CD1c-positive myeloid dendritic cell (primary cell): Measurements from ENCODE around the gene CADPS2.

Source experiments
- DNase-seq: peaks from one replicate; pipeline ENCODE4 v3.0.0-alpha.2; 2016; ENCODE audit errors: extremely low spot score

The CADPS2 gene

DNA sequence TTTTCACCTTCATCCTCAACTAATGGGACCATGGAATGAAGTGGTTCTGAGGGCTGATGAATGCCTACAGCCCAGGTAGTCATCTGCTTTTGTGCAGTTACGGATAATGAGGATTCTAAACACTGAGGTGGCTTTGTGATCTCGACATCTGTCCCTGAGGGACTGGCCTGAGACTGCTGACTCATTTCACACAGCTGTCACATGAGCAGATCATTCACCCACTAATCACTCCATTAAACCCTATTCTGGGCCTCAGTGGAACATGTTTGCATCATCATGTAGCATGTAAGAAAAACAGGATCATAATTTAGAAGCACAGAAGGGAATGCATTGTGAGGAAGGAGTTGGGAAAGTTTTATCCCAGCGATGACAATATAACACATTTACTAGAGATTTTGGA lies 502.3 kb downstream of the CADPS2 start:
- no peak for DNase-seq

DNA sequence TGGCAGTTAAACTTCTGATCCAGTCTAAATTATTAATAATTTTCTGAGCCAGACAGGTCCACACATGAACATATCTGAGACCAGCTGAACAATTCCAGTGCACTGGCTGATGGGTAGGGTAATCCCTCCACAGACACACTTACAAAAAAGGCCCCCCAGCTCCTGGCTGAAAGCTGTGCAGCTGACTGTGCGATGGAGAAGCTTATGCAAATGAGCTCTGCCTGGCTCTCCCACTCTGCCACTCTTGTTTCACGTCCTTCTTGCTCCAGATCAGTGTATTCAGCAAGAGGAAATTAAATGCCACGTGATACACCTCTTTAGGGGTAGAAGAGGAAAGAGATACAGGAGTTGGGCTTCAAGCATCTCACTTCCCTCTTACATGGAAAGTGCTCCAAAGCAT lies 505.3 kb downstream of the CADPS2 start:
- no peak for DNase-seq

DNA sequence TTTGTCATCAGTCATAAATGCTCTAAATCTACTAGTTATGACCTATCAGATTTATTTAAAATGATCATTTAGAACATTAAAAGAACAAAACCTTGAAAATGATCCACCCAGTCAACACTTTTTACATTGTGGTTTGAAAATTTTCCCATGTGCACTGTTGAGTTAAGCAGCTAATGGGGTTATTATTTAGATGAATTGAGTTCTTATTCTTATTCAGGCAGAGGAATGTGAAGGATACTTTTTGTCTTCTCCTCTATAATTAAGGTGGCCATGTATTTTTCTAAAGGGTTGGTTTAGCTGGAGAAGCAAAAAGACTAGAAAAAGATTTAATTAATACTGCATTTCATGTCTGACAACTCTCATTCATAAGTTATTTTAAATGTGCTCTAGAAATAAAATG lies 506.8 kb downstream of the CADPS2 start:
- no peak for DNase-seq

DNA sequence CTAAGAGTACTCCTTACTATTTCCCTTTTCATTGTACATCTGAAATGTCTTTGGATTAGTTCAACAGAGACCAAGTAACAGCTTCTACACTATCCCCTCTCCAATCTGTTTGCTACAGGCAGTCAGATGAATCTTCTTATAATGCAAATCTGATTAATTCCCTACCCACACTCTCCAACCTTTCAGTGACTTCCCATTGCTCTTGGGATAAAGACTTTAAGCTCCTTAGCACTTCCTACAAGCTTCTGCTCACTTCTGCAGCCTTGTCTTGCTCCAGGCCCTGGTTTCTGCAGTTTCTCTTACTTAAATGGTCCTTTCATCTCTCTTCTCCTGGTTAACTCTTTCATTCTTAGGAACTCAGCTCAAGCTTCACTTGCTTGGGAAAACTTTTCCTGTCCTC lies 516.5 kb downstream of the CADPS2 start:
- DNase-seq, result no peak

DNA sequence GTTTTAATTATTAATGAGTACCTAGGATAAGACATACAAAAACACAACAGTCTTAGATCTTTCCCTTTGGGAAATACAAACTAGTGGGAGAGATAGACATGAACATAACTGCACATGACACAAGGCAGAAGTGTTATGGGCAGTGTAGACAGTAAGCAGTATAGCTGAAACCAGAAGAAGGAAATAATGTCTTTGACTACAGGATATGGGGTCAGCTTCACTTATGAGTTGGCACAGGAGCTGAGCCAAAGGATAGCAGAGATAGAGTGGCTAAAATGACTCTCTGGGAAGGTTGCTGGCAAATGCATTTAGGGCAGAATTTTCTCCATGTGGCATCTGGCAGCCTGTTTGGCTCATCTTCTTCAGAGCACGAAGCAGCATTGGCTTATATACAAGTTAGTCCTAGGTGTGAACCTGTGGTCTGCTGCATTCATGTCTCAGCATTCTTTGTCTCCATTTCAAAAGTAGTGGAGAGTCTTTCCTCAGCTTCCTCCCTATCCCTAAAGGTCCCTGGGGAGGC lies 521.4 kb downstream of the CADPS2 start:
- no peak for DNase-seq

DNA sequence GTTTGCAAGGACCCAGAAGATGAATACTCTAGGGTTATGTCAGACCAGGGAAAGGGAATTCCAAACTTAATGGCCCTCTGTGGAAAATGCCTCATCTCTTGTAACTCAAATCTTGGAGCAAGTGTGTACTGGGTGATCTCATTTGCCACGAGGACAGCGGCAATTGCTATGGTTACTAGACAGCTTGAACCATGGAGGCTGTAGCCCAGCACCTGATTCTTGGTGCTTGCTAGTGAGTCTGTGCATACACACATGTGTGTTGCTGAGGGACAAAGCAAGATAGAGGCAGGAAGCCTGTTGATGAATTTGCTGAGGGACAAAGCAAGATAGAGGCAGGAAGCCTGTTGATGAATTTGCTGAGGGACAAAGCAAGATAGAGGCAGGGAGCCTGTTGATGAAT lies 523.1 kb downstream of the CADPS2 start:
- no peak for DNase-seq

DNA sequence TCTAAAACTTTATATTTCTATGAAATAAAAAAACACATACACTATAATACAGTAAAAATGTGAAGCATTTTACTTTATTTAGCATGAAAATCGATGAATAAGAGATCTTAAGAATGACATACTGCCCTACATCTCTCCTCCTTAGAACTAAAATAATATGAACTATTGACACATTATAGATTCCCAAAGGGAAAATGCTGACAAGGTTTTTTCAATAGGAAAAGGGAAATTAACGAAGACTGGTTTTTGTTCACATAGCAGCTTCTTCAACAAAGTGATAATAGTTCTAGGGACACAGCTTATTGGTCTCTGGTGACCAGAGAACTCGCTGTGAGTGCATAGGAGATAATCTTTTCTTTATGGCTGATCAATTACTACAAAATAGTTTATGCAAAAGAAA lies 523.8 kb downstream of the CADPS2 start:
- DNase-seq, result no peak

DNA sequence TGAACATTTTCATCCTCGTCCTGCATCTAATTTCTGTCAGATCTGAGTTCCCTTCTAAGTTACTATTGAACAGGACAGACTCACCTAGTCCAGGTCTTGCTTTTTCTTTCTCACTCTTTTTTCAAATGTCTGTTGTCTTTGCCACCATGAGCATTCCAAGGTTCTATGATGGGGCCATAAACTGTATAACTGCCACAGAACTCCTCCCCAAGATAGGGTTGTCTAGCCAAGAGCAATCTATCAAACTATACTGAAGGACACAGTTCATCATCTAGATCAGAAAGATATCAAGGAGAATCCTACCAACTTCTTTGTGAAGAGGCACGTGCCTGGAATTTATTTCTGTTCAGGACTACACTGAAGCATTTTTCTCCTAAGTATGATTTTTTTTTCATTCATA lies 531.6 kb downstream of the CADPS2 start:
- no peak for DNase-seq

DNA sequence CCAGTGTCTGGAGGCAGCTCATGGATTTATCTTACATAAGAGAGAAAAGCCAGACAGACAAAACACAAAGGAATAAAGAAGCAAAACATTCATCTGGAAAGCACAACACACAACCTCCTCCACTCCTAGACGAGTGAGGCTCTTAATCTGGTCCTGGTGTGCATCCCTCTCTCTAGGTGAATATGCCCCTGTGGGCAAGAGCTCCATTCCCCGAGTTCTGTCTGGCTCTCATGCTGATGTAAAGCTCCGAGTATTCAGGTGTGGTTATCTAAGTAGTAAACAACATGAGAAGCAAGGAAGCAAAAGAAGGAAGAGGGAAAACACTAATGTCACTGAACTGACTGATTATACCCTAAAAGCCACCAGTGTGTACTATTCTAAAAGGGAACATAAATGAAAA lies 533.8 kb downstream of the CADPS2 start:
- DNase-seq, result no peak

DNA sequence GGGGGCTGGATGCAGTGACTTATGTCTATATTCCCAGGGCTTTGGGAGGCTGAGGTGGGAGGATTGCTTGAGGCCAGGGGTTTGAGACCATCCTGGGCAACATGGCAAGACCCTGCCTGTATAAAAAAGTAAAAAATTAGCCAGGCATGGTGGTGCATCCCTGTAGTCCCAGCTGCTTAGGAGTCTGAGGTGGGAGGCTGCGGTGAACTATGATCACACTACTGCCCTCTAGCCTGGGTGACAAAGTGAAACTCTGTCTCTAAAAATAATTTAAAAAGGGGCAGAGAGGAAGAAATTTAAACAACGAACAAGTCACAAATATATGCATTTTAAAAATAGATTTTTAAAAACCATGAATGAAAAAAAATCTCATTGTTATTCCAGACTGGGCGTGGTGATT lies 535.6 kb downstream of the CADPS2 start:
- no peak for DNase-seq

DNA sequence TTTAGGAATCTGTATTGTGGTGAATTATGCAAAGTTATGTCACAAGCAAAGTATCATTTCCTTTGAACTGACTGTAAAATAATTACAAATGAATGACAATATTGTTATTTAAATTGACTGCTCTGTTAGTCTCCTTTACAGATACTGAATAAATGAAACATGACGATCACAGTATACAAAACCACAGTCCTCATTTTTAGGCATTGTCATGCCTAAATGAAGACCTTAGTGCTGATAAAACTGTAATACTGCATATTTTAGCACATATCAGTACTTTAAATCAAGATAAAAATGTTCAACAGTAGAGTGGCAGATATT lies 542.0 kb downstream of the CADPS2 start:
- no peak for DNase-seq

DNA sequence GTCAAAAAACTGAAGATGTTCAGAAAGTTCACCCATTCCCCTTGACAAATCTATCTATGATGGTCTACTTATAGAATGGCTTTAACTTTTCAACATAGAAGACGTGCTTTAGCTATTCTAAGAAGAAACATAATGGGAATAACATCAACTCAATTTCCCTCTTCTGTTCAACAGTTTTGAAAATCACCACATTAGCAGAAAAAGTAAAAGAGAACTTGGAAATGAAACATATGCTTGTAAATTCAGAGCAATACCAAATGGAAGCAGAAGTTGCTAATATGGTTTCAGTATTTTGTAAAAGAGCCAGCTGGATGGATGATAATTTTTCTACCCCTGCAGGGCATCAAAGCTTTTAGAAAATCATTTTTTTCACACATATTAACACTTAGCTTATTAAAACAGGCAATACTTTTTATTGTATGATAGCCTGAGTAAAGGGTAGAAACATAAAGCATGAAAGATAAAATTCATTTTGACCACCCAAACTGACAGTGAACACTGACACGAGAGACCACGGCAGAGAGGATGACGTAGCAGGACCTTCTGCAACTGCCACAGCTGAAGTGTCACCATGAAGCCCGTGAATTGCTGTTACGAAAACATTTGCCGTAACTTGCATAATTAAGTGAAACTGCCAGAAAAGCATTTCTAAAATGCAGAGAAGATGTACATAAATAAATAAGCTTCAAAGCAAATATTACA lies 542.5 kb downstream of the CADPS2 start:
- no peak for DNase-seq

DNA sequence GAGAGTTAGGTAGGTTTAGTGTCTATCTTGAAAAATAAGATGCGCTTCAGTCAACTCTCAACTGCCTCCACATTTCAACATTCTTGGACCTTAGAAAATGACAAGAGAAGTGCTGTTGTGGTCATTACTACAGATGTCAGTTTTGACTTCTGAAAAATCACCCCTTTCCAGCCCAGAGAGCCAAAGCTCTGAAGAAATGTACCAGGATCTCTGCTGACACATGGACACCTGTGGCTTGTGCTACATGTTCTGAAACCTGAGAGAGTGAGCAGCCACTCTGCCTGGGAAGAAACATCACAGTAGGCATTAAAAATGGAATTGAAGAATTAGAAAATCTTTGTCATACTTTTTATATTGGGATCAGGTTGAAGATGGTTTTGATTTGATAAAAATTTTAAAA lies 545.8 kb downstream of the CADPS2 start:
- no peak for DNase-seq

DNA sequence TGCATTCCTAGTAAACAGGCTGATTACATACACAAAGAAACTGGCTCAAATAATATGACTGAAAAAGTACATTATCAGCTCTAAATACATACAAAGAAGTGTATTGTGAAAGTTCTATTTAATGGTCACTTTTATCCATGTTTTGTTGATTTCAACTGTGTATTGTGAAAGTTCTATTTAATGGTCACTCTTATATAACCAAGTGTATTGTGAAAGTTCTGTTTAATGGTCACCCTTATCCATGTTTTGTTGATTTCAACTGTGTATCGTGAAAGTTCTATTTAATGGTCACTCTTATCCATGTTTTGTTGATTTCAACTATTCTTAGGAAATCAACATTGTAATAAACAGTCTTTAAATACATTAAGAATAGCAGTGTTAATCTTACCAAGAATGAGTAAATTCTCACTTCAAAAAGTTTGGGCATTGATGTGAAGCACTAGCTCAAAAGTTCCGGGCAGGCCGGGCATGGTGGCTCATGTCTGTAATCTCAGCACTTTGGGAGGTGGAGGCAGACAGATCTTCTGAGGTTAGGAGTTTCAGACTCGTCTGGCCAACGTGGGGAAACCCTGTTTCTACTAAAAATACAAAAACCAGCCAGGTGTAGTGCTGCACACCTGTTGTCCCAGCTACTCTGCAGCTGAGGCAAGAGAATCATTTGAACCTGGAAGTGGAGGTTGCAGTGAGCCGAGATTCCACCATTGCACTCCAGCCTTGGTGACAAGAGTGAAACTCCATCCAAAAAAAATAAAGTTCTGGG lies 546.9 kb downstream of the CADPS2 start:
- no peak for DNase-seq

DNA sequence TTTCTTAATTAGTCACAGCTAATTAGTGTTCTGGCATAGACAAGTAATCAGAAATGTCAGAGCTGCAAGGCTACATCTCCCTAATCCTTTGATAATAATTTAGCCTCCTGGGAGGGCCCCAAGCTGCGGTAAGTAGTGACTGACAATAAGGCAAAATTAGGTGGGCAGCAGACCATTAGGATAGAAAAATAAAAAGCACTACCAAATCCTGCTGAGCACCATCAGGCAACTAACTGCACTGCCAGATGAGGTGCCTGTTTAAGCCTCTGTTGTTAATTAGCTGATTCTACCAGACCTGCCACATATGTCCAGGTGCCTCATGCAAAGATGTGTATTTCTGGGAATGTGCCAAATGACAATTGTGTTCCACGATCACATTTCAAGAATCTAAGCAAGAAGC lies 549.2 kb downstream of the CADPS2 start:
- DNase-seq, result no peak

DNA sequence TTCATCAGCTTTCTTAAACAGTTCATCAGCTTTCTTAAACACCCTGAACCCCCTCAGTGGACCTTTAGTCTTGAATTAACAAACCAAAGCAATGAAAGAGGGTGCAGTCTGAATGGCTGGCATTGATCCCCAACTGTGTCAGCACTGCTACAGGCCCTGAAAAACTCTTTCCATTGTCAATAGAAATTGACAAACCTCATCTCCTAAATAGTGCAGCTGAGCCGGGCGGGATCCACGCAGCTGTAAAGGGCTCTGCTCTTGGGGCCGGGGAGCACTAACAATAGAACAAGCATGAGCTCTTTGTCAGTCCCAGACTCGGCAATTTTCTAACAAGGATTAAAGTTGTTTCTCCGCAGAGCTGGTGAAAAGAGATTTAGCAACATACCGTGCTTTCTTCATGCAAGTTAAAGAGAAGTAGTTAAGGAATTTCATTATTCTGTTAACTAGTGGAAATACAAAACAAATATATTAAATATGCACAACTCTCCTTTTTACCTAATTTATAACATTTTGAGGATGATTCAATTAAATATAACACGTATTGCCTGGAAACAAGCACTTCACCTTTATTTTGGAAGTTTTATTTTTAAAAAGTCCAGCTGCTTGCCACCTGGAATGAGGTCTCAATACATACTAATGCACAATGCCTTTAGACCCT lies 557.0 kb downstream of the CADPS2 start:
- DNase-seq, result no peak

DNA sequence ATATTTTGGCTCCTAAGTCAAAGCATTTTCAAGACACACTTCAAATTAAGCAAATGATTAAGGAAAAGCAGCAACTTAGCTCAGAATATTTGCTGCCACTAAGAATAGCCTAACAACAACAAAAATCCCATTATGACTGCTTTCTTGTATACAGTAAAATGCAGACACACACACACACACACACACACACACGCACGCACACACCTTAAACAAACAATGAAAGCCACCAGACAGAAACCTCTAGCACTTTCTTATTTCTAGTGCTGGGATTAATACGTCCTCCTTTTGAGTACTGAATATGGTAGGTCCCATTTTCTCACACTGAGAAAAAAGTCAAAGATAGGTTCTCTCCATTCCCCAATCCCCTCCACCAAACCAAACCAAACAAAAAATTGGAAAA lies 558.3 kb downstream of the CADPS2 start:
- DNase-seq, result no peak

DNA sequence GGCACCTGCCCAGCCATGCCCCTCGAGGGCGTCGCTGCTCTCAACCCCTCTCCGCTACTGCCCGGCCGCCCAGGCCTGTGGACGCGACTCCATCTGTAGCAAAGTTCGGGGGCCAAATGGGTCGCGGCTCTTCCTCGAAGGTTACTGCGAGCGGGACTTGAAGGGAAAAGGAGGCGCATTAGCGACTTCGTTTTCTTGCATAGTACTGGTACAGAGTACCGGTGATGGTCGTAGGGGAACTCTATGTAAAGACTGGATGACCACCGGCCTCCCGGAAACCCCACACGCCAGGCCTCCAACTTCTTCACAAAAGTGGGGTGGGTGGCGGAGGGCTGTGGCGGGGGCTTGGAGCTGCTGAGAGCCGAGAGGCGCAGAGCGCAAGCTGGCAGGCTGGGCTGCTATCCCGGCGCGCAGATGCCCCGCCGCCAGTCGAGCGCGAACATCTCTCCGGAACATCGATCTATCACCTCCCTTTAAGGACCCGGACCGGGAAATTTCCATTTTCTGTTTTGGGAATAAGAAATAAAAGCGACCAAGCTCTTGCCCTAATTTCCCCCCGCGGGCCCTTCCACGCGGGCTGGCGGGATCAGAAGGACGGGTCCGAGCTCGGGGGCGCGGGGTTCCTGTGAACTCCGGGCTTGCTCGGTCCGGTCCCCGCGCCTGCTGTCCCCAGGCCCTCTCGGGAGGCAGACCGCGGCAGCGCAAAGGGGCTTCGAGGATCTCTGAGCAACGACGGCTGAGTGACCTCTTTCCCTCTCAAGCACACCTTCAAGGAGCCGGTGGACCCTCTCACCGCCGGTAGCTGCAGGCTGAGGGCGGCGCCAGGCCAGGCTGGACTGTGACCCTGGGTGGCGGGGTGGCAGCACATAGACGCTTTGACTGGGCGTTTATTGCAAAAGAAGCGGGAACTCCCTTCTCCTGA lies 569.5 kb downstream of the CADPS2 start:
- DNase-seq, result no peak

DNA sequence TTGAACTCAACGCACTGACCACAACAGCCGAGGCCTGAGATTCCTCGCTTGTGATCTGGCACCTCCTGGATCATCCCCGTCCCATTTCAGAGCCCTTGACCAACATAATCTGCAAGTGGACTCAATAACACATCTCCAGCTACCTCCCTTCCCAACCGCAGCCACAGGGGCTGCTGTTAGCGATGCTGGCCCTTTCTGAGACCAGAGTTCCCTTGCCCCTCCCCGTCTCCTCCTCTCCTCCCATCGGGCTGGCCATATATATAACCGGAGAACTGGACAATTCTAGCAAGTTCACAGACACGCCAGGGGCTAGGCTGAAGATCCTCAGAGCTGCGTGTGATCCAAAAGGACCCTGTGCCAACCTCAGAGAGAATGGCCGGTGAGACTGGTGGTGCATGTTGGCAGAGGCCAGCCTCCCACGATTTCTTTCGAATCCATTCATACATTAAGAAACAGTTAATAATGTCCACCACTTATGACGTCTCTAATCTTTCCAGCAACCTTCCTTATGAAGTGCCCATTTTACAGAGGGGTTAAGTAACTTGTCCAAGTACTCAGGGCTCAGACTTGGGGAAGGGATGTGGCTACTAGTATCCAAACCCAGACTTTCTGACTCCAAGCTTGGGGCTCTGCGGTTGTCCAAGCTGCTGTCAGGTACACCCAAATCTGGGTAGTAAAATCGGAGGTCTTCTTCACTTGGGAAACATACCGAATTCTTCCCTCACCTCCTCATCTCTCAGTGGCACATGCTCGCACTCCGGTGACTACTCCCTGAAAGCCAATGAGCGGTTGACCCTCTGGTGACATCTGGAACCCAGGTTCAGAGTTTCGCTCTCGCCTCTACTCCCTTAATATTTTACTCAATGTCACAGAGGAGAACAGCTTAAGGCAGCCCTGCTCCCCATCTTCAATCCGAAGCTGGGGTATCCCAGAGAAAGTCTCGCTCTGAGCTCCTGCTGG lies 570.5 kb downstream of the CADPS2 start:
- no peak for DNase-seq

DNA sequence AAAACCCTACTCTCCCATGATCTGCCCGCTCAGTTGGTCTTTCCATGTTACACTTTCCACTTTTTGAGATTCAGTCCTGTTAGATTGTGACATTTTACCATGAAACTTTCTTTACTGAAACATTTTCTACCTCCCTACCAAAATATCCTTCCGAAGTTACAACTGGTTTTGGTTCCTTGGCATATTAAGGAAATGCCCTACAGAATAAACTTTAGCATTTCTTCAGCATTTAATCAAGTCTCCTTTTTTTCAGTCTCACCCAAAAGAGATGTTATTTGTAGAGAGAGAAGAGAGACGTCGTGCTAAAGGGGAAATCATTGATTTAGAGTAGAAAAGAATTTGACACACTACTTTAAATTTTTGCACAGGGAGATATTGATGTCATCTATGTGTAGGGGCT lies 572.0 kb downstream of the CADPS2 start:
- DNase-seq, result no peak

DNA sequence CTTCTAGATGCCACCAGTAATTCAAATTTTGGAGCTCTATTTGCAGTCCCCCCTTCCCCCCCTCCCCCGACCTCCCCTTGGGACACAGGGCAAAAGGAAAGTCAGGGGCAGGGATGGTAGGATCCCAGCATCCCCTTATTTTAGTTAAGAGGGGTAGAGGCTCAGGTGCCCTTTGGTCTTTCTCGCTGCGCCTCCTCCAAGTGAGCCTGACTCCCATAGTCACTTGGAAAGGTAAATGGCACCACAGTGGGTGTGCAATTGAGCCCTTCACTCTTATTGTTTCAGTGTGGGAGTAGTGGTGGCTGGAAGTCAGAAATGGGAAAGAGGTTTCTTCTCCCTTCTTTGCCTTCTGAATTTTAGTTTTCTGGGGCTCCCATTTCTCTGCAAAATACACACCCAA lies 573.5 kb downstream of the CADPS2 start:
- no peak for DNase-seq
